PC-3 (cell line): ENCODE results near the gene WFDC6.

ENCODE experiments used
- EZH2 ChIP-seq: fragments of 300-600 bp; sonication (generic); IDR thresholded peaks from one replicate; pipeline ENCODE4 v1.6.1; 2017; ENCODE audit warnings: antibody characterized with exemption, mild to moderate bottlenecking, low read length; ENCODE audit not compliant: unreplicated experiment
- EZH2phosphoT487 ChIP-seq: fragments of 300-600 bp; sonication (generic); IDR thresholded peaks from 2 replicates; pipeline ENCODE4 v1.6.1; 2018; ENCODE audit warnings: mild to moderate bottlenecking, antibody characterized with exemption, low read length, borderline replicate concordance
- TF ChIP-seq, protein P1 (sequence below): fragments of 300-600 bp; sonication (generic); conservative IDR thresholded peaks from 2 replicates; pipeline ENCODE4 v1.5.1; 2017; ENCODE audit warnings: antibody characterized with exemption, low read depth, mild to moderate bottlenecking, low read length

DNA sequence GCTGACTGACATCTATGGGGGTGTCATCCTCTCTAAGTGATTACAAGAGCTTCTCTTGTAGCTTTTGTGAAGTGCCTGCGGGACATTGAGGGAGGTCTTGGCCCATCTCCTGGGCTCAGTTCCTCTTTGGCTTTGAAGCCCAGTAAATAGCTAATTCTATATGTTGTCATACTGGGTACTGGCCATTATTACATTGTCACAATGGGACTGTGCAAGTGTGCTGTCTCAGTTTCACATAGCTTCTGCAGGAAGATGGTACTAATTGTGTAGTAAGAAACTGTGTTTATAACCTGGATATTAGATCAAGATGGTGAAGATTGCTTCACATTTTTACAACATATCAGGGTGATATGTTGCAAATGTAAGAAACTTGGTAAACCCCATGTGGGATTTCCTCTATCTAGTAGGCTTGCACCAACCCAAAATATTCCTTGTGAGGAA lies 43.8 kb downstream of the WFDC6 start:
- TF ChIP-seq EZH2 (no peak), EZH2phosphoT487 (no peak)
- TF ChIP-seq, protein P1, sequence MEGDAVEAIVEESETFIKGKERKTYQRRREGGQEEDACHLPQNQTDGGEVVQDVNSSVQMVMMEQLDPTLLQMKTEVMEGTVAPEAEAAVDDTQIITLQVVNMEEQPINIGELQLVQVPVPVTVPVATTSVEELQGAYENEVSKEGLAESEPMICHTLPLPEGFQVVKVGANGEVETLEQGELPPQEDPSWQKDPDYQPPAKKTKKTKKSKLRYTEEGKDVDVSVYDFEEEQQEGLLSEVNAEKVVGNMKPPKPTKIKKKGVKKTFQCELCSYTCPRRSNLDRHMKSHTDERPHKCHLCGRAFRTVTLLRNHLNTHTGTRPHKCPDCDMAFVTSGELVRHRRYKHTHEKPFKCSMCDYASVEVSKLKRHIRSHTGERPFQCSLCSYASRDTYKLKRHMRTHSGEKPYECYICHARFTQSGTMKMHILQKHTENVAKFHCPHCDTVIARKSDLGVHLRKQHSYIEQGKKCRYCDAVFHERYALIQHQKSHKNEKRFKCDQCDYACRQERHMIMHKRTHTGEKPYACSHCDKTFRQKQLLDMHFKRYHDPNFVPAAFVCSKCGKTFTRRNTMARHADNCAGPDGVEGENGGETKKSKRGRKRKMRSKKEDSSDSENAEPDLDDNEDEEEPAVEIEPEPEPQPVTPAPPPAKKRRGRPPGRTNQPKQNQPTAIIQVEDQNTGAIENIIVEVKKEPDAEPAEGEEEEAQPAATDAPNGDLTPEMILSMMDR: no peak
